MM.1S (cell line): ENCODE results near the gene IGF1R.

Experiments used
- CTCF ChIP-seq: fragments of 300-600 bp; sonication (generic); IDR thresholded peaks from 2 replicates; pipeline ENCODE4 v1.5.1; 2016; ENCODE audit warnings: antibody characterized with exemption, low read length, mixed read lengths
- EZH2 ChIP-seq: fragments of 300-600 bp; sonication (generic); optimal IDR thresholded peaks from 2 replicates; pipeline ENCODE3; 2017; ENCODE audit warnings: low read depth, mild to moderate bottlenecking, antibody characterized with exemption, low read length, mixed read lengths
- EZH2phosphoT487 ChIP-seq: fragments of 300-600 bp; sonication (generic); IDR thresholded peaks from 2 replicates; pipeline ENCODE4 v1.6.1; 2018; ENCODE audit warnings: antibody characterized with exemption, low read length

DNA sequence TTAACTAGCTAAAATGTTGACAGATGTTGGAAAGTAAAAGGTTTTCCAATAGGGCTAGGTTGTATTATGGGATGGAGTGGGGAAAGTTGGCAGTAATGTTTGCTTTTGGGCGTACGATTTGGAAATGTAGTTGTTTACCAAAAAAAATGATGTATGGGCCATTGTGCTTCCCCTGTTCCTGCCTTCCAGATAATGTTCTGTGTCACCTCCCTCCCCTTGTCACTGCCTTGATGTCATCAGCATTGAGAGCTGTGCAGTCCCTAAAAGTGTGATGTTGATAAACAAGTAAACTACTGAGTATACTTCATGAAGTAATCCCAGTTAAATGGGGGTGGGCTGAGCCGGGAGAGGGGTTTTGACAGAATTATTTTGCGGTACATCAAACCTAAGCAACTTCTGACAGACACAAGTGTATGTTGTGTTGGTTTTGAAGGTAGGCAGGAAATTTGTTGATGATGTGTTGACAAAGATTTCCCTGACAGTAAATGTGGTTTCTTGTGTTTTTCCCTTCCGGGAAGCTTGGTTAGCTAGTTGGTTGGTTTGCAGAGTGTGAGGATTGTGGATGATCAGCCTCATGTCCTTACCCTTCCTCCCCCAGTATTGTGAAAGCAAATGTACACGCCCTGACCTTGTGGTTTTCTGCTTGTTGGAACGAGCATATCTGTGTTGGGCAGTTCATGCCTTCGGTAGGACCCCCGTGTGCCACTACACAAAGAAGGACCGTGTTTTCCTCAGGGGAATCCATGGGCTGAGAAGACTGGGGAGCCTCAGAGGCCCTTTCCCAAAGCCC lies 271.9 kb downstream of the IGF1R start:
- TF ChIP-seq CTCF (no peak), EZH2phosphoT487 (no peak), EZH2 (no peak)
